AG04449 (cell line): ENCODE results near the gene RSPO1.

ENCODE experiments used
- CTCF ChIA-PET: fragments of 350-600 bp; formaldehyde crosslinking; extraction: SDS; loops from one replicate; lab custom pipeline; 2021; ENCODE audit warnings: antibody characterized with exemption; lab: Yijun Ruan, JAX
- POLR2A ChIA-PET: fragments of 400-600, 350-600 bp; formaldehyde crosslinking; extraction: SDS; loops from one replicate; lab custom pipeline; 2020; ENCODE audit warnings: antibody characterized with exemption, inconsistent platforms; lab: Yijun Ruan, JAX
- DNase-seq: peaks from one replicate; pipeline ENCODE4 v3.0.0-alpha.2; 2010; ENCODE audit warnings: low read depth, low spot score
- H3K4me3 ChIP-seq: 2 replicates; pipeline ENCODE4 v1.5.1; 2011; ENCODE audit warnings: low read depth, mild to moderate bottlenecking, control low read depth, low read length
- TF ChIP-seq, protein P1 (sequence below): IDR thresholded peaks from one replicate; pipeline ENCODE4 v1.5.1; 2011; ENCODE audit warnings: mild to moderate bottlenecking, moderate library complexity, low read length, control low read depth, inconsistent platforms; ENCODE audit not compliant: insufficient read depth; ENCODE audit errors: missing control alignments

RSPO1 gene

DNA sequence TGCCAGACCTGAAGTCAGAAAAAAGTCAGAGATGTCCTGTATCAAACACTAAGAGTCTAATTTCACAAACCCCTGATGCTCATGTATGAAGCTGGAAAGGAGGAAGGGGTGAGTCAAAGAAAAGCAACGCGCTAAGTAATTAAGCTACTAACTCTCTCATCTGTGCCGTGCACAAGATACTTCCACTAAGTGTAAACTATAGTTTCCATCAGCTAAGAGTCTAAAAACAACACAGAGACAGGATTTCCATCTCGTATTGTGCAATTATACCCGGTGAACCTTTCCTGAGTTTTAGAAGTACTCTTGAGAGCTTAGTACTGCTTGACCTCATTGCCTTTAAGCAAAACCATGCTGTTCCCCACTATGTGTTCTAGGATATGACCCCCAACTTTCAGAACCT is 59.0 kb downstream of the RSPO1 start:
- POLR2A ChIA-PET, result interaction anchor here (0.6 to 0.8 kb wide), 2 partner anchors 20 to 61 kb away, joined by 3 to 4 read pairs; partner anchors contain the start of genes GNL2 and MEAF6
- CTCF ChIA-PET, result interaction anchor here (0.8 to 8.5 kb wide), 8 partner anchors 13 to 232 kb away, joined by 3 to 43 read pairs (median 4); partner anchors contain the start of genes C1orf122, CDCA8, MEAF6 and YRDC
- TF ChIP-seq, protein P1, sequence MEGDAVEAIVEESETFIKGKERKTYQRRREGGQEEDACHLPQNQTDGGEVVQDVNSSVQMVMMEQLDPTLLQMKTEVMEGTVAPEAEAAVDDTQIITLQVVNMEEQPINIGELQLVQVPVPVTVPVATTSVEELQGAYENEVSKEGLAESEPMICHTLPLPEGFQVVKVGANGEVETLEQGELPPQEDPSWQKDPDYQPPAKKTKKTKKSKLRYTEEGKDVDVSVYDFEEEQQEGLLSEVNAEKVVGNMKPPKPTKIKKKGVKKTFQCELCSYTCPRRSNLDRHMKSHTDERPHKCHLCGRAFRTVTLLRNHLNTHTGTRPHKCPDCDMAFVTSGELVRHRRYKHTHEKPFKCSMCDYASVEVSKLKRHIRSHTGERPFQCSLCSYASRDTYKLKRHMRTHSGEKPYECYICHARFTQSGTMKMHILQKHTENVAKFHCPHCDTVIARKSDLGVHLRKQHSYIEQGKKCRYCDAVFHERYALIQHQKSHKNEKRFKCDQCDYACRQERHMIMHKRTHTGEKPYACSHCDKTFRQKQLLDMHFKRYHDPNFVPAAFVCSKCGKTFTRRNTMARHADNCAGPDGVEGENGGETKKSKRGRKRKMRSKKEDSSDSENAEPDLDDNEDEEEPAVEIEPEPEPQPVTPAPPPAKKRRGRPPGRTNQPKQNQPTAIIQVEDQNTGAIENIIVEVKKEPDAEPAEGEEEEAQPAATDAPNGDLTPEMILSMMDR, result no peak
- no peak overlapping the region for H3K4me3 ChIP-seq
- DNase-seq, result peak; percentile 5

DNA sequence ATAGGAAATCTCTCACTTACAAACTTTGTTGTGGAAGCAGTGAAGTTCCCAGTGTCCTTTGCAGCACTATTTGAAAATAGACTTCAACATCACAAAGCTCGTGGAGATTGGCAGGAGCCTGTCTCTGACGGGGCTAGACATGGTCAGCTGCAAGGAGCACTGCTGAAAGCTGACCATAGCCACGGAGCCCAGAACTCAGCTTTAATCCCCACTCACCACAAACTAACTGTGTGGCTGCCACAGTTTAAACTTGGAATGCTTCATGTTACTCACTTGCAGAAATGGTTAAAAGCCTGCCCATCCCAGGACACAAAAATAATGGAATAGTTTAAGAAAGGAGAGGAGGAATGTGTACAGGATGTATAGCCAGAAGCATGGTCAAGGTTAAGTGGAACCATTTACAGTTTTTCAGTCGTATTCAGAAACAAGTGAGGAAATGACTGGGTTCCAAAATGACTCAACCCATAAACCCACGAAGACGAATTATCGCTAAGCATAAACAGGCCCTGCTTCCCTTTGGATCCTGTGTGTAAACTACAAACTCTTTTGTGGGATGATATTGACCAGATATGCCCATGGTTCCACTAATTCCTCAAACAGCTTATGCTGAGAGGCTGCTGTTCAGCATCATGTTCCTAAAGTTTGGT is 59.7 kb downstream of the RSPO1 start:
- DNase-seq, result peak; percentile 65
- TF ChIP-seq, protein P1, result no peak
- ChIA-PET CTCF (interaction anchor here (0.8 to 8.5 kb wide), 7 partner anchors 11 to 285 kb away, joined by 3 to 43 read pairs (median 4); partner anchors contain the start of genes C1orf122, CDCA8, MEAF6 and YRDC), POLR2A (interaction anchor here (0.6 to 1.1 kb wide), 4 partner anchors 11 to 60 kb away, joined by 3 to 4 read pairs (median 3); partner anchors contain the start of genes GNL2 and MEAF6)
- H3K4me3 ChIP-seq, result no peak overlapping the region

DNA sequence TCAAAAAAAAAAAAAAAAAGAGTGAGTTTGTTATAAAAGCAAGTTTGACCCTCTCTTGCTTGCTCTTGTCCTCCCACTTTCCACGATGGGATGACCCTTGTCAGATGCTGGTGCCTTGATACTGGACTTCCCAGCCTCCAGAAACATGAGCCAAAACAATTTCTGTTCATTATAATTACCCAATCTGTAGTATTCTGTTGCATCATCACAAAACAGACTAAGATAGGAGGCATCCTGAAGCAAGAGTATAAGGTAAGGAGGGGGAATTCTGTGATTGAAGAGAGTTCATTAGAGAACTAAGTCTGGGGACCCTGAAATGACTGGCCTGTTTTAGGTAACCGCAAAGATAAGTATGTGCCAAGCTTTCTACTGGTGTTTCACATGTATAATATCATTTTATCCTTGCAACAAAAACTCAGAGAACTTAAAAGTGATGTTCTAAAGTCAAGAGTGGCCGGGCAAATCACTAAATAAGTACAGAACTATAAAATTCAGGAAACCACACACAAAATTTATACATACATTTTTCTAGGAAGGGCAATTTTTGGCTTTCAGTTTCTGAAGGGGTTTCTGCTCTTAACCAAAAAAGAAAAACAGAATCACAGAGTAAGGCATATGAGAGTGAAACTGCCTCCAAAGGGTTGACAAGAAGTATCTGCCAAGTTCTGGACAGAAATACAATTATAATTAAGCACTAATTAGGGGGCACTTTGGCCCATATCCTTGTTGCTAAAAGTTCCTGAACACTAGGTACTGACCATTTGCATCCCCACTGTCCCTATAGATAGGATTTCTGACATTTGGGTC is 64.0 kb downstream of the RSPO1 start:
- H3K4me3 ChIP-seq, result no peak overlapping the region
- DNase-seq, result no peak
- TF ChIP-seq, protein P1, result no peak
- ChIA-PET CTCF (no interaction called here), POLR2A (interaction anchor here (0.7 kb wide), 1 partner anchor 106 kb away, joined by 3 read pairs; no protein-coding TSS in a partner anchor)

DNA sequence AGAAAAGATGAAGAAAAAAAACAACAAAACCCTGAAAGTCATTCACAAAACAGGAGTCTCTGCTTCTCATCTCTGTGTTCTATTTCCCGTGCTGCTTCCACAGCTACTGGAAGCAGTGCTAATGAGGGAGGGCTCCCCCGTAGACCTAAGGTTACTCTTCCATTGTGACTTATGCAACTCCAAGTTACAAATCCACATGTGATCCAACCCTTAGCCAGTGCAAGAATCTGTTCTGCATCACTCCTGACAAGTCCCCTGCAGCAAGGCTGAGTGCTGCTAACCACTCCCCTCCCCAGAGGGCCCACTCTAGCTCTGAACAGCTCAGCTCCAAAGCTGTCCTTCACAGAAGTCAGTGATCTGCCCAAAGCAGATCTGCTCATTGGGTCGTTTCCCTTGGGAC is 67.7 kb downstream of the RSPO1 start:
- POLR2A ChIA-PET, result no interaction called here
- H3K4me3 ChIP-seq, result no peak overlapping the region
- CTCF ChIA-PET, result interaction anchor here (1.7 to 2.5 kb wide), 2 partner anchors 52 to 115 kb away, joined by 7 to 9 read pairs; partner anchors contain the start of gene MEAF6
- no peak for DNase-seq
- TF ChIP-seq, protein P1, result no peak

DNA sequence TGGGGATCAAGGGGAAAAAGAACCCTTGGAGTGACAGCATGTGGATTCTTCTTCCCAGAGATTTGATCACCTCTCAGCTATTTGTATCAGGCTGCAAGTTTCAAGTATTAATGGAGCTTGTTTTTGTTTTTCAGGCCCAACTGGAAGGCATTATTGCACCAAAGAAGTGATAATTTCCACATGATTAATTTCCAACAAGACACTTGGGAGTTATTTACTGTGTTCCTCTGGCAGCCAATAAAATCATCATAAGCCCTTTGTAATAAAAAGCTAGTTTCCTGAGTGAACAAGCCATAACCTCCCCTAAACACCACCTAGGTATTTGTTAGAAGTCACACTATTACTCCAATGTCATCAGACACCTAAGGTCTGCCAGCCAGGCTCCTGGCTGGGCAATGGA is 69.8 kb downstream of the RSPO1 start:
- no peak overlapping the region for H3K4me3 ChIP-seq
- ChIA-PET CTCF (interaction anchor here (0.5 to 3.9 kb wide), 5 partner anchors 8 to 119 kb away, joined by 3 to 64 read pairs (median 3); partner anchors contain the start of gene DNALI1), POLR2A (interaction anchor here (0.9 to 1.5 kb wide), 3 partner anchors 10 to 118 kb away, joined by 3 to 4 read pairs (median 3); partner anchors contain the start of gene SNIP1)
- DNase-seq, result no peak
- TF ChIP-seq, protein P1, result no peak
